ENCODE data around the gene NXPE1. TPM values are rescaled to one million over a fixed set of nuclear protein-coding genes. Genes with fewer than 3 reads are reported as not detected.

The NXPE1 gene
- total RNA-seq, 2 donors from 2014 or later = not detected

DNA sequence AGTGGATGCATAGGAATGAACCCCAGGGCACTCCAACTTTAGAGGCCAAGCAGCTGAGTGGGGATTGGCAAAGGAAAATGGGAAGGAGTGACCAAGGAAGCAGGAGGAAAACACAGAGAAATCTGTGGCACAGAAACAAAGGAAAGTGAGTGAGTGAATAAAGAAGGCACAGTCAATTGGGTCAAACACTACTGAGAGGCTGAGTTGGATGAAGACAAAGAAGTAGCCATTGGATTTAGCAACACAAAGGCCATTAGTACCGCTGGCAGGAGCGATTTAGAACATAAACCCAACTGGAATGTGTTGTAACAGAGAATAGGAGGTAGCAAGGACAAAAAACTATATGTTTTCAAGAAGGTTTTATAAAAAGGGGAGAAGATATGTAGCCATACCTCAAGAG, 6.6 kb upstream of the NXPE1 start:
- H3K27me3 ChIP-seq = no peaks in the 10 kb centered on the region
- DNase-seq (ENCODE audit: low spot score) = no peak
- no peaks in the 10 kb centered on the region for H3K36me3 ChIP-seq
- no peak overlapping the region for H3K27ac ChIP-seq
- TF ChIP-seq, protein P1, sequence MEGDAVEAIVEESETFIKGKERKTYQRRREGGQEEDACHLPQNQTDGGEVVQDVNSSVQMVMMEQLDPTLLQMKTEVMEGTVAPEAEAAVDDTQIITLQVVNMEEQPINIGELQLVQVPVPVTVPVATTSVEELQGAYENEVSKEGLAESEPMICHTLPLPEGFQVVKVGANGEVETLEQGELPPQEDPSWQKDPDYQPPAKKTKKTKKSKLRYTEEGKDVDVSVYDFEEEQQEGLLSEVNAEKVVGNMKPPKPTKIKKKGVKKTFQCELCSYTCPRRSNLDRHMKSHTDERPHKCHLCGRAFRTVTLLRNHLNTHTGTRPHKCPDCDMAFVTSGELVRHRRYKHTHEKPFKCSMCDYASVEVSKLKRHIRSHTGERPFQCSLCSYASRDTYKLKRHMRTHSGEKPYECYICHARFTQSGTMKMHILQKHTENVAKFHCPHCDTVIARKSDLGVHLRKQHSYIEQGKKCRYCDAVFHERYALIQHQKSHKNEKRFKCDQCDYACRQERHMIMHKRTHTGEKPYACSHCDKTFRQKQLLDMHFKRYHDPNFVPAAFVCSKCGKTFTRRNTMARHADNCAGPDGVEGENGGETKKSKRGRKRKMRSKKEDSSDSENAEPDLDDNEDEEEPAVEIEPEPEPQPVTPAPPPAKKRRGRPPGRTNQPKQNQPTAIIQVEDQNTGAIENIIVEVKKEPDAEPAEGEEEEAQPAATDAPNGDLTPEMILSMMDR (IDR thresholded peaks at IDR 0.05) = no peak
- H3K4me3 ChIP-seq = no peak overlapping the region
- no peaks in the 10 kb centered on the region for H3K4me1 ChIP-seq
- no peaks in the 10 kb centered on the region for H3K9me3 ChIP-seq

DNA sequence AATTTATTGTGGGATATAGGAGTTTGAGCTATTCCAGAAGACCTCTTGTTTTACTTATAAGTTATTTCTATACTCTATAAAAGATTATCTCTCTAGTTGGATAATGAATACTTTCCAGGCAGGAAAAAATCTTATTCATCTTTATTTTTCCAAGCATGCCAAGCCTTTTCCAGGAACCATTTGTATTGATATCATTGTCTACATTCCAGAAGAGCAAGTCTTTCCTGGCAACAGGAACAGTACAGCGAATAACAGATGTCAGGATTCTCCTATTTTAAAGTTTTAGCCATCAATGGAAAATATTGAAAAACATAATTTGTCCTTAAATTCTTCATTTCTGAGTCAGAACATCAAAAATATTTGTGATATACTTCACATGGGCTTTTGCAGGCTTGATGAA, 5.2 kb upstream of the NXPE1 start:
- no peak for DNase-seq (ENCODE audit: low spot score)
- no peaks in the 10 kb centered on the region for H3K9me3 ChIP-seq
- no peak overlapping the region for H3K4me3 ChIP-seq
- no peaks in the 10 kb centered on the region for H3K36me3 ChIP-seq
- TF ChIP-seq, protein P1 (IDR thresholded peaks at IDR 0.05) = no peak
- no peaks in the 10 kb centered on the region for H3K4me1 ChIP-seq
- H3K27ac ChIP-seq = no peak overlapping the region
- no peaks in the 10 kb centered on the region for H3K27me3 ChIP-seq

DNA sequence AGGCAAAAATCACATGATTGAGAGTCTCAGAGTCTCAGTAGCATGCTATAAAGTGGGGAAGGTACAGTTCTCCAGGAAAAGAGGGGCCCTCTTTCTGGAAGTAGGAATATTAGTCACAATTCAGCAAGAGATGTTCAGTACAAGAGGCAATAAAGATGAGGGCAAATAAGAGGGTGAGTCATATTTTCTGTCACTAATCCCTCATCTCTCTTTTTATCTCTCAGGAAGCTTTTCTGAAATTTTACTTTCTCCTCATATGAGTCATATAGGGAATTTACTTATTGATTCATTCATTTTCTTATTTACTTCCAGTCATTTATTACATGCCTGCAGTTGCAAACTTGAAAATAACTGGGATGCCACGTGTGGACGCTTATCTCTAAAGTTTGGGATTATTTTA, 3.4 kb upstream of the NXPE1 start:
- Histone ChIP-seq H3K9me3 (no peaks in the 10 kb centered on the region), H3K27me3 (no peaks in the 10 kb centered on the region), H3K4me3 (no peak overlapping the region), H3K27ac (no peak overlapping the region), H3K36me3 (no peaks in the 10 kb centered on the region), H3K4me1 (no peaks in the 10 kb centered on the region)
- DNase-seq (ENCODE audit: low spot score) = no peak
- TF ChIP-seq, protein P1 (IDR thresholded peaks at IDR 0.05) = no peak

DNA sequence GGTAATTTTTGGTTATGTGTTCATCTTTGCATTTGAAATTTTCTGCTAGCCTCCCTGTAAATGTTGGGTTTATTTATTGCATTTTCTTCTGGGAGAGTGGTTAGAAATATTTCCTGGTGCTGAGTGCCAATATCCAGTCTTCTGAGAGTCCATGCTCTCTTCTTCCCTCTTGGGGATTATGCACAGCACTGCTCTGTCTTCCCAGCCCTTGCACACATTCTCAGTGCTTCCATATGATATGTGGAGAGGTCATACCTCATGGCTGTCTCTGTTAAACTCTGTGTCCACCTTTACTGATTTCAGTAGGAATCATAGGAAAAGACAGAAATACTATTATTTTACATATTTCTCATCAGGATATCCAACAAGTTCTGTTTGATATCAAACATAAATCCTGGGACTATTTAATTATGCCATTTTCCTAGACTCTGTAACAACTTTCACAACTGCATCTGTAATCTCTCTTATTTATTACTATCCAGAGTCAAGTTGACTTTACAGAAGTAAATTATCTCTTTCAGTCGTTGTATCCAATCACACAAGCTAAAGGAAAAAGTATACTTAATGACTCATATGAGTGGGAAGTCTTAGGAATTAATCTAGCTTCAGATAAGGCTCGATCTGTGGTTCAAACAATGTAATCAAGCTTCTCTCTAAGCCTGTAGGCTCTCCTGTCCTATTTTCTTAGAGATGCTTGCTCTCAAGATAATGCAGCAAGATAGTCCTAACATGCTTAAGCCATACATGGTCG, 2.7 kb upstream of the NXPE1 start:
- H3K4me1 ChIP-seq = no peaks in the 10 kb centered on the region
- no peak for DNase-seq (ENCODE audit: low spot score)
- H3K4me3 ChIP-seq = no peak overlapping the region
- TF ChIP-seq, protein P1 (IDR thresholded peaks at IDR 0.05) = no peak
- H3K27ac ChIP-seq = no peak overlapping the region
- H3K27me3 ChIP-seq = no peaks in the 10 kb centered on the region
- no peaks in the 10 kb centered on the region for H3K36me3 ChIP-seq
- no peaks in the 10 kb centered on the region for H3K9me3 ChIP-seq

DNA sequence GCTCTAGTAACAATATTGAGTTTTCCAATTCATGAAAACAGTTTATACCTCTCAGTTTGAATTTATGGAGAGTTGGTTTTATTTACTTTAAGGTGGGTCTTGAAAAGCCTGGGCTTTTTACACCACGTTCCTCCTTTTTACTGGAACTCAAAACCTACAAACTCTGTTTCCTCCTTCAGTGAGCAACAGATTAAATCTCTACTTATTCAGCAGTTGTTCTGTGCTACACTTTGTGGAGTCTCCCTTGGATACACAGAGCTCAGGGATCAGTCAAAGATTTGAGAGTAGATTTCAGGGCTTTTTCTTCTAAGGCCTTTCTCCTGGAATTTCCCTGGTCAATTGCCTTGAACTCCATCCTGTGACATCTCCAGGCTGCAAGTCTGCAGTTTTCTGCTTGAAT, 3.5 kb downstream of the NXPE1 start:
- Histone ChIP-seq H3K27ac (no peak overlapping the region), H3K4me1 (no peaks in the 10 kb centered on the region), H3K27me3 (no peaks in the 10 kb centered on the region), H3K36me3 (no peaks in the 10 kb centered on the region), H3K4me3 (no peak overlapping the region), H3K9me3 (no peaks in the 10 kb centered on the region)
- no peak for DNase-seq (ENCODE audit: low spot score)
- TF ChIP-seq, protein P1 (IDR thresholded peaks at IDR 0.05) = no peak

DNA sequence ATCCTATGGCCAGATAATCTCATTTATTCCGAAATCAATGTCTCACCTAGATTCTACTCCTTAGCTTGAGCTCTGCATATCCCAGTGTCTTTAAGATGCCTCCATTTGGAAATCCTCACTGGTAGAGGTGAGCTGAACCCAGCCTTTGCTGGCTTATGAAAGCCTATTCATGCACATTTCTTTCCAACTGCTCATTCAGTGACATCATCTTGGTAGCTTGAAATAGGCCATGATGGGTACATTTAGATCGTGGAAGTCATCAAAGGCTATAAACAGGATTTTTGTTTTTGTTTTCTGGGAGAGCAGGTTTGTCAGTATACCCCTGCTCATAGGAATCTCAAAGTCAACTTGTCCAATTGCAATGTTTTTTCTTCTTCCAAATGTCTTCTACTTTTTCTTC, 6.0 kb downstream of the NXPE1 start:
- no peaks in the 10 kb centered on the region for H3K27me3 ChIP-seq
- no peaks in the 10 kb centered on the region for H3K9me3 ChIP-seq
- H3K4me1 ChIP-seq = no peaks in the 10 kb centered on the region
- no peak overlapping the region for H3K4me3 ChIP-seq
- H3K27ac ChIP-seq = no peak overlapping the region
- DNase-seq (ENCODE audit: low spot score) = no peak
- no peaks in the 10 kb centered on the region for H3K36me3 ChIP-seq
- TF ChIP-seq, protein P1 (IDR thresholded peaks at IDR 0.05) = no peak

Data from right atrium auricular region (tissue), 2 donors.